ENCODE results near the gene OVCA2.
A peak's percentile ranks its signal among the peaks of the same experiment; 100 is the strongest.

Gene OVCA2

DNA sequence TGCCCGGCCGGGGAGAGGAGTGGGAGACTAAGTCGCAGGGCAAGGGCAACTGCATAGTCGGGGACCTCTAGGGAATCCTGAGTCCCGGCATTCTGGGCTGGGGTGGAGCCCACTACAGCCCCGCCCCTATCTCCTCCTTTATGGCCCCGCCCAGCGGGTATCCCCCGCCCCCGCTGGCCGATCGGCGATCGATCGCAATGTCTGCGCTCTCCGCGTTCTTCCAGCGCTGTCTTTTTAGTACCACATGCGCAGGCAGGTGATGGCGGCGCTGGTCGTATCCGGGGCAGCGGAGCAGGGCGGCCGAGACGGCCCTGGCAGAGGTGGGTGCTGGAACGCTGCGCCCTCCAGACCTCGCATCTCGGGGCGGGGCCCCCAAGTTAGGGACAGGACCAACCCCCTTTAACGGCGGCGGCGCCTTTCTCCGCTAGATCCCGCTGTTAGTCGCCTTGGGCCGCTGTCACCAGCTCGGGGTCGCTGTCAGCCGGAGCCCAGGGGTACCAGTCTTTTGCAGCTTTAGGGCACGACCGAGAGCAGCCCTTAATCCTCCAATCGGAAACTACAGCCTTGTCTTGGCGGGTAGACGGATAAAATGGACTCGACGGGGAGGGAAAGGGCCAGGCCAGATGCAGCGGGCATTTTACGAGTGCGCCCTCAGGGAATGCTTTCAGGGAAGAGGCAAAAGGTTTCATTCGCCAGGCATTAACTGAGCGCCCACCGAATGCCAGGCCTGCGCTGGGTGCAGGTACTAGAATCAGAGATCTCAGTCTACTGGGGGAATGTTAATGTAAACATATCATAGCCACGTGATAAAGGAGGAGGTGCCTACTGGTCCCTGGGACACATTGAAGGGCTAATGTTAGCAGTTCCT lies 11.7 kb upstream of the OVCA2 start, which contains the start of gene DPH1 (continued):
- TF ChIP-seq REST (tag by site-specific recombination; IDR thresholded peaks at IDR 0.05) (peak; percentile 81), ZBTB20 (tag by site-specific recombination; IDR thresholded peaks at IDR 0.05) (peak; percentile 92), OVOL3 (tag by site-specific recombination; IDR thresholded peaks at IDR 0.05) (no peak), ZNF10 (tag by site-specific recombination; IDR thresholded peaks at IDR 0.05) (peak; percentile 81; the same call in 1 of the 2 replicates), ZNF362 (tag by site-specific recombination; IDR thresholded peaks at IDR 0.05) (no peak), ZNF658 (tag by site-specific recombination; IDR thresholded peaks at IDR 0.05) (no peak), PRDM10 (tag by site-specific recombination; IDR thresholded peaks at IDR 0.05) (peak; percentile 30), ZFP37 (tag by site-specific recombination; IDR thresholded peaks at IDR 0.05) (0 out of 2 replicates have a peak, but pooled peaks have one; percentile 48), ZNF654 (tag by site-specific recombination; IDR thresholded peaks at IDR 0.05; ENCODE audit: low read depth) (no peak; the same call in 1 of the 2 replicates), ZNF24 (tag by site-specific recombination; IDR thresholded peaks at IDR 0.05) (peak; percentile 68), ZNF837 (tag by site-specific recombination; IDR thresholded peaks at IDR 0.05) (no peak), TCF7L2 (IDR thresholded peaks at IDR 0.05; ENCODE audit: borderline replicate concordance, low read depth, low read length) (no peak), KLF10 (tag by site-specific recombination; IDR thresholded peaks at IDR 0.05) (peak; percentile 48; the same call in 1 of the 2 replicates), ZNF76 (tag by site-specific recombination; IDR thresholded peaks at IDR 0.05; ENCODE audit: borderline replicate concordance, low read depth) (peak; percentile 72; the same call in 1 of the 2 replicates), ZNF580 (tag by site-specific recombination; IDR thresholded peaks at IDR 0.05) (peak; percentile 75), GLIS2 (tag by site-specific recombination; IDR thresholded peaks at IDR 0.05) (peak; percentile 65), ZNF37A (tag by site-specific recombination; IDR thresholded peaks at IDR 0.05) (peak; percentile 51; the same call in 1 of the 2 replicates), ZNF335 (tag by site-specific recombination; conservative IDR thresholded peaks at IDR 0.05) (peak; percentile 89), ZBTB48 (tag by site-specific recombination; IDR thresholded peaks at IDR 0.05) (peak; percentile 94), ZNF600 (tag by site-specific recombination; IDR thresholded peaks at IDR 0.05) (peak; percentile 94), ZBTB17 (tag by site-specific recombination; IDR thresholded peaks at IDR 0.05) (peak; percentile 100), BCL11B (tag by site-specific recombination; IDR thresholded peaks at IDR 0.05; ENCODE audit: low read depth) (no peak)
- TF ChIP-seq, protein P1, sequence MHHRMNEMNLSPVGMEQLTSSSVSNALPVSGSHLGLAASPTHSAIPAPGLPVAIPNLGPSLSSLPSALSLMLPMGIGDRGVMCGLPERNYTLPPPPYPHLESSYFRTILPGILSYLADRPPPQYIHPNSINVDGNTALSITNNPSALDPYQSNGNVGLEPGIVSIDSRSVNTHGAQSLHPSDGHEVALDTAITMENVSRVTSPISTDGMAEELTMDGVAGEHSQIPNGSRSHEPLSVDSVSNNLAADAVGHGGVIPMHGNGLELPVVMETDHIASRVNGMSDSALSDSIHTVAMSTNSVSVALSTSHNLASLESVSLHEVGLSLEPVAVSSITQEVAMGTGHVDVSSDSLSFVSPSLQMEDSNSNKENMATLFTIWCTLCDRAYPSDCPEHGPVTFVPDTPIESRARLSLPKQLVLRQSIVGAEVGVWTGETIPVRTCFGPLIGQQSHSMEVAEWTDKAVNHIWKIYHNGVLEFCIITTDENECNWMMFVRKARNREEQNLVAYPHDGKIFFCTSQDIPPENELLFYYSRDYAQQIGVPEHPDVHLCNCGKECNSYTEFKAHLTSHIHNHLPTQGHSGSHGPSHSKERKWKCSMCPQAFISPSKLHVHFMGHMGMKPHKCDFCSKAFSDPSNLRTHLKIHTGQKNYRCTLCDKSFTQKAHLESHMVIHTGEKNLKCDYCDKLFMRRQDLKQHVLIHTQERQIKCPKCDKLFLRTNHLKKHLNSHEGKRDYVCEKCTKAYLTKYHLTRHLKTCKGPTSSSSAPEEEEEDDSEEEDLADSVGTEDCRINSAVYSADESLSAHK (tag by site-specific recombination; IDR thresholded peaks at IDR 0.05): 0 out of 2 replicates have a peak, but pooled peaks have one; percentile 30
- TF ChIP-seq, protein P2, sequence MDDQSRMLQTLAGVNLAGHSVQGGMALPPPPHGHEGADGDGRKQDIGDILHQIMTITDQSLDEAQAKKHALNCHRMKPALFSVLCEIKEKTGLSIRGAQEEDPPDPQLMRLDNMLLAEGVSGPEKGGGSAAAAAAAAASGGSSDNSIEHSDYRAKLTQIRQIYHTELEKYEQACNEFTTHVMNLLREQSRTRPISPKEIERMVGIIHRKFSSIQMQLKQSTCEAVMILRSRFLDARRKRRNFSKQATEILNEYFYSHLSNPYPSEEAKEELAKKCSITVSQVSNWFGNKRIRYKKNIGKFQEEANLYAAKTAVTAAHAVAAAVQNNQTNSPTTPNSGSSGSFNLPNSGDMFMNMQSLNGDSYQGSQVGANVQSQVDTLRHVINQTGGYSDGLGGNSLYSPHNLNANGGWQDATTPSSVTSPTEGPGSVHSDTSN (CRISPR knock-in tag; IDR thresholded peaks at IDR 0.05): no peak; the same call in 1 of the 2 replicates
- TF ChIP-seq, protein P3, sequence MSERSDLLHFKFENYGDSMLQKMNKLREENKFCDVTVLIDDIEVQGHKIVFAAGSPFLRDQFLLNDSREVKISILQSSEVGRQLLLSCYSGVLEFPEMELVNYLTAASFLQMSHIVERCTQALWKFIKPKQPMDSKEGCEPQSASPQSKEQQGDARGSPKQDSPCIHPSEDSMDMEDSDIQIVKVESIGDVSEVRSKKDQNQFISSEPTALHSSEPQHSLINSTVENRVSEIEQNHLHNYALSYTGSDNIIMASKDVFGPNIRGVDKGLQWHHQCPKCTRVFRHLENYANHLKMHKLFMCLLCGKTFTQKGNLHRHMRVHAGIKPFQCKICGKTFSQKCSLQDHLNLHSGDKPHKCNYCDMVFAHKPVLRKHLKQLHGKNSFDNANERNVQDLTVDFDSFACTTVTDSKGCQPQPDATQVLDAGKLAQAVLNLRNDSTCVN (tag by site-specific recombination; optimal IDR thresholded peaks at IDR 0.05): peak; percentile 50
